GM03348 (cell line): Measurements from ENCODE around the gene ZPBP.

Source experiments
- DNase-seq: peaks from one replicate; pipeline ENCODE4 v3.0.0; 2012; ENCODE audit warnings: low spot score

Gene ZPBP, protein sequence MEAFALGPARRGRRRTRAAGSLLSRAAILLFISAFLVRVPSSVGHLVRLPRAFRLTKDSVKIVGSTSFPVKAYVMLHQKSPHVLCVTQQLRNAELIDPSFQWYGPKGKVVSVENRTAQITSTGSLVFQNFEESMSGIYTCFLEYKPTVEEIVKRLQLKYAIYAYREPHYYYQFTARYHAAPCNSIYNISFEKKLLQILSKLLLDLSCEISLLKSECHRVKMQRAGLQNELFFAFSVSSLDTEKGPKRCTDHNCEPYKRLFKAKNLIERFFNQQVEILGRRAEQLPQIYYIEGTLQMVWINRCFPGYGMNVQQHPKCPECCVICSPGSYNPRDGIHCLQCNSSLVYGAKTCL

DNA sequence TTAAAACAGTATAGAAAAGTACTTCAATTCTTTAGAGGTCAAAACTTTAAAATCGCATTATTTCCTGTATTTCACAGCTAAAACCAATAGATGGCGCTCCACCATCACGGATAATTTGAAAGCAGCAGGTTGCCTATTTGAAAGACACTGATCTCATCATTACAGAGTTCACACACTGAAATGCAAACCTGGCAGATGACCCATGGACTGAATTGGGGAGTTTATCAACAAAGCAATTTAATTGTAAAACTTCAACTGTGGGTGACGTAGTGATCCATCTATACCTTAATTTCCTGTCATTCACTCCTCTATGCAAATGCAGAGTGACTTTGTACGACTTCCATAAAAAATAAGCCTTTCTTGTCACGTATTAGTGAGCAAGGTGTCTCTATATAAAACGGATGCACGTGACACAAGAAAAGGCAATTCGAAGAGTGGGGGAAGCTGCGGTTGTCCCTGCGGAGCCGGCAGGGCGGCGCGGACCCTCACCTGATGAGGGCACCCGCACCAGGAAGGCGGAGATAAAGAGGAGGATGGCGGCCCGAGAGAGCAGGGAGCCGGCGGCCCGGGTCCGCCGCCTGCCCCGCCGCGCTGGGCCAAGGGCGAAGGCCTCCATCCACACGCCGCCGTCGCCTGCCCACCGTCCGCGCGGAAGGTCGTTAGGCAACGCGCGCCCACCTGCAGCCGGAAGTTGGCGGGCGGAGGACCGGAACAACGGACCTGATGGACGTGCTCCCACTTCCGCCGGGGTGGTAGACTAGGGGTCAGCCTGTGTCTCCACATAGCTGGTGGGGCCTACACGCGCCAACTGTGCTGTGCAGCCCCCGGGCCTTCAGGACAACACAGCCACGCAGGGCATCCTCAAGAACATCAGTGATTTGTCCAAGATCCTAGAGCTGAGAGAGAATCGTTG is at the start of gene ZPBP:
Gene ZPBP, minus strand, starts transcription at position 668 of the 913 bp plus-strand sequence. Its CDS starts 52 bp downstream, at position 616.
- DNase-seq = peak; percentile 22

DNA sequence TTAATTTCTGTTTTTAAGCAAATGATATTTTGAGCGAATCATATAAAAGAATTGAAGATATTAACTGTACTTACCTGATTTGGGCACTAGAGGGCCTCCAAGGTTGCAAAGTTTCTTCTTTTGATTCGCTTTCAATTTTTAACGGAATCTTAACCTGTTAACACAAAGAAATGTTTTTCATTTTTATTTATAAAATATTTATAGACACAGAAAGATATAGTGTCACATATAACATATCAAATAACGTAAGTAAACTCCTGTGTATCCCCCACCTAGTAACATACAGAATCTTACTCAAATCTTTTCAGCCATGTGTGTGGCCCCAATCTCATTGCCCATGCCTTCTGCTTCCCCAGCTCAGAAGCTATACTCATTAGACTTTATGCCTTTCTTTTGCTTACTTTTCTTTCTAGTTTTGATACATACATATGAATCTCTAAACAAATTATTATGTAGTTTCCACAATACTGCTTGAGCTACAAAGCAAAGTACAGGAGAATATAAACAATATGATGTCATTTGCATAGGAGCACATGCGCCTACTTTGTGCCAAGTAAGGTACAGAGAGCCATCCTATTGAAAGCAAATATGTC is 49.5 kb upstream of the ZPBP start:
- peak; percentile 34 for DNase-seq

GRCh38 chr7:50141854-50142253 is 48.8 kb upstream of the ZPBP start:
- DNase-seq = no peak

DNA sequence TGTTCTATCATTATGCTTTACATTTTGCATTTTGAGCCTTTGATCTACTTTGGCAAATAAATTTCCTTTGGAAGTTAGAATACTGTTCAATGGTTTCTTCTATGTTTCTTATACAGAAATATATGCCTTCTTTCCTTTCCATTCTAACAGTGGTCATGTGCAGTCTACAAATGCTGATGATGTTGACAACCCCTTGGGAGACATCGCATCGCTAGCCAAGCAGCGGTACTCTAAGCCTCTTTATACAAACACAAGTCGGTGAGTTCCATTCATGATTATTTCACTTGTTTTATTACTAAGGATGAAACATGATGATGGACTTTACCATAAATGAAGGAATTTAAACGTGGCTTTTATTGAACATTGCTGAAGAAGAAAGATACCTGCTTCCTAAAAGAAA is 48.1 kb upstream of the ZPBP start:
- no peak for DNase-seq

DNA sequence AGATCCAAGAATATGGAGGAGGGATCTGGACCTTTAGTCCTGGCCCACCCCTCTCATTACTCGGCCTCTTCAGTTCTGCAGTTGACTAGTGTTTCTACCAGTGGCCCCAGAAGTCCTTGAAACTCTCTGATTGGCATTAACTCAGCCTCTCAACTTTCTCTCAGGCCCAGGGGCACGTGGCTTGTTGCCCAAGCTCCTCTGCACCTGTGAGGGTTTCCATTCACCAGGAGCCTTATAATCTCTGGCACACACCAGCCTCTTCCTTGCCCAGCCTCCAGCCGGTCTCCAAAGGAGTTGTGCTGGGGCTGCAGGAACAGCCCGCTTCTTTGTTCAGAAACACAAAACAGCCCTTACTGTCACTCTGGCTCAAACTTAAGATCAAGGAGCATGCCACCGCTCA is 47.6 kb upstream of the ZPBP start:
- no peak for DNase-seq

- DNase-seq = no peak
Measured at GRCh38 chr7:50138101-50138500, 45.1 kb upstream of the ZPBP start.

DNA sequence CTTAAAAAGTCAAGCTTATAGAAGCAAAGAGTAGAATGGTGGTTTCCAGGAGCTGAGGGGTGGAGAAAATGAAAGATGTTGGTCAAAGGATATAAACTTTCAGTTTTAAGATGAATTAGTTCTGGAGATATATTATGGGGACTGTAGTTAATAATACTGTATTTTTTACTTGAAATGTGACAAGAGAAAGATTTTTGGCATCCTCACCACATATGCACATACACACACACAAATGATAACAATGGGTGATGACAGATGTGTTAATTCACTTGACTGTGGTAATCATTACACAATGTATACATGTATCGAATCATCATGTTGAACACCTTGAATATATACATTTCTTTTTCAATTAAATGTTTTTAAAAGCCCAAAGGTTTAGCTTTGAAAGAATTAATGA is 32.7 kb upstream of the ZPBP start:
- no peak for DNase-seq

- no peak for DNase-seq
Measured at GRCh38 chr7:50121286-50121685, 28.2 kb upstream of the ZPBP start.

DNA sequence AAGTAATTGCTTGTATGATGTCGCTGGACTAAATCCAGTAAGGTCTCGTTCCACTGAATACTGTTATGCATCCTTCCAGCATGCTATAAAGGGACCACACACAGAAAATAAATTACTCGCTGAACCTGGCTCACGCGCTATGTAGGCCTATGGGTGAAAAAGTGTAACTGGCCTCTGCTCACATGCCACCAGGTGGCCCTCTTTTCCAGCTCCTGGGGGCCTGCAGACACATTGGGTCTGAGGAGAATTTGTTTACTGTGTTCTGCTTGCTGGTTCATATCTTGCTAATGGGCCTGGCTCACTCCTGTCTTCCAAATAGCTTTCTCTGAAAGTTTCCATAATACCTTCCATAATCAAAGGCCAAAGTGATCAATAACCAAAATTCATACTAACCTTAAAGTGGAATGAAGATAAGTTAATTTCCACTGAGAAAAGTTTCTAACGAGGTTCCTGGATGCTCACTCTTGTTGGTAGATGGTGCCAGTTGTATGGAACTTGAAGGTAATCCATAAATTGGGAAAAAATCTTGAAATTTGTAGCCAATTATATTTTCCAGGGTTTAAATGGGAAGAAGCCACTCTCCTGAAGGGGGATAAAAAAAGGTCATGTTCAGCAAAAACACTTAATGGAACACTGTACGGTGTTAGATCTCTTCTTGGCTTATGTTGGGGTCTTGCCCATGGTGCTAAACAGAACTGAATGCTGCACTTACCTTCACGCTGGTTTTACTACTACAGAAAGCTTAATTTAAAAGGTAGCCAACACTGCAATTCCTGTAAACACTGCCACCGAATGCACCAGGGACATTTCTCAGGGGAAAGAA is 27.0 kb upstream of the ZPBP start:
- no peak for DNase-seq

DNA sequence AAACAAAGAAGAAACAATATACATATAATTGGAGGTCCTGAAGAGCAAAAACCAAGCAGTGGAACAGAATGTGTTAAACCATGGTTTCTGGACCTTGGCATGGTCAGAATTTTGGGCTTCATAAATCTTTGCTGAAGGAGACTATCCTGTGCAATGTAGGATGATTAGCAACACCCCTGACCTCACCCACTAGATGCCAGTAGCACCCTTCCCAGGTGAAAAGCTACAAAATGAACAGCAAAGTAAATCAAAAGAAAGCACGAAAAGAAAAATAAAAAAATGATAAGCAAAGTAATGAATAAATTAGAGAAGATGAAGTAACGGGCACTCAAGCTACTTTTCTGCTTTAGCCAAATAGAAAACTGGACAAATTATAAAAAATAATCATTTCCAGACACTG is 19.2 kb upstream of the ZPBP start:
- no peak for DNase-seq

DNA sequence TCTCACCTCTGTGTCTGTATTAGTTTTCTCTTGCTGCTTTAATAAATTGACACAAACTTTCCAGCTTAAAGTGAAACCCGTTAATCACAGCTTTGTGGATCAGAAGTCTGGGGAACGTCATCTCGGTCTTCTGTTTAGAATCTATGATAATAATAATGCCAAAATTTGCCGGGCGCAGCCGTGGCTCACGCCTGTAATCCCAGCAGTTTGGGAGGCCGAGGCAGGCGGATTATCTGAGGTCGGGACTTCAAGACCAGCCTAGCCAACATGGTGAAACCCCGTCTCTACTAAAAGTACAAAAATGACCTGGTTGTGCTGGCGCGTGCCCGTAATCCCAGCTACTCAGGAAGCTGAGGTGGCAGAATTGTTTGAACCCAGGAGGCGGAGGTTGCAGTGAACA is 8.8 kb upstream of the ZPBP start:
- no peak for DNase-seq

DNA sequence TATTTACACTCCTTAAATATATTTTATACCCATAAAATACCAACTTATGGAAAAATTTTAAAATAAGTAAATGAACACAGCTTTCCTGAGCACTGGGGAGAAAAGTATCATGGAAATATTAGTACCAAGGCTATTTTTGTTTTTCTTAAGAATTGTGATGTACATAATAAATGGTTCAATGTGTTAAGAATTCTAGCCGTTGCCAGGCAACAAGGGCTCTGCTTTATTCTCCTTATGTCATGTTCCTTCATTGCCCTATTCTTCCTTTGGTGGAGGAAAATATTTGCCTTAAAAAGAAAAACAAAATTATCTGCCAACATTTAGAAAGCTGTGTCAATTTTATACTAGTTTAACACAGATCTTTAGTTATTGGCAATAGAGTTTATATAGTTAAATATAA is 2.6 kb upstream of the ZPBP start:
- no peak for DNase-seq

GRCh38 chr7:50088463-50089129 is 4.5 kb downstream of the ZPBP start:
- DNase-seq = no peak

DNA sequence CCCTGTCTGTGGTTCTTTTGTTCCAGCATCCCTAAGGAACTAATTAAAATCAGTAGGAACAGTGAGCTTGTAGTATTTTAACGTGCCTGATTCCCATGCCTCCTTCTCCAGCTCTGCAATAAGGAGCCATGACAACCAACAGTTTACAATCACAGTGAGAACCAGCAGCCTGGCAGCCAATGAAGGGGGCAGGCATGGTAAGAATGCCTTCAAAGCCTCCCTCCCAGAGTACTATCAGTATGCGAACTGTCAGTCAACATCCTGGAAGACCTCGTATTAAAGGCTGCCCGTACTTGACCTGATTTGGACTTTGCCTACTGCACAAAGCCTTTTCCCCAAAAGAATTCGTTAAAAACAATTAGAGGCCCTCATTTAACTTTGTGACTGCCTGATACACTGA is 7.7 kb downstream of the ZPBP start:
- DNase-seq = no peak

GRCh38 chr7:50073093-50073492 is 20.0 kb downstream of the ZPBP start:
- no peak for DNase-seq

DNA sequence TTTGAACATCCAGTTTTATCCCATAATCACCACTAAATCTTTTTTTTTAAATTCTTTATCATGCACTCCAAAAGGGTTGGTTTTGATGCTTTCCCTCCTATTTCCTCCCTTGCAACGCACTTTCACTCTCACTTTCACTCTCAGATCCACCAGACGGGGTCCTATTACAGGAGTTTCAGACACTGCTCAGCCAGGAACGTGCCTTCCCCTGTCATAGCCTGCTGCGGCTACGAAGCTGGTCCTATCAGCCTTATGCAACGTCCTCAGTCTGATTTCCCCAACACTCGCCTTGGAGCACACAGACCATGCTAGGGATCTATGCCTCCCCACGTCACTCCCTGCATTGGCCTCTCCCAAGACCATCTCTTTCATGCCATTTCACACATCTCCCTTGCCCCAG is 23.4 kb downstream of the ZPBP start:
- DNase-seq = peak; percentile 23

DNA sequence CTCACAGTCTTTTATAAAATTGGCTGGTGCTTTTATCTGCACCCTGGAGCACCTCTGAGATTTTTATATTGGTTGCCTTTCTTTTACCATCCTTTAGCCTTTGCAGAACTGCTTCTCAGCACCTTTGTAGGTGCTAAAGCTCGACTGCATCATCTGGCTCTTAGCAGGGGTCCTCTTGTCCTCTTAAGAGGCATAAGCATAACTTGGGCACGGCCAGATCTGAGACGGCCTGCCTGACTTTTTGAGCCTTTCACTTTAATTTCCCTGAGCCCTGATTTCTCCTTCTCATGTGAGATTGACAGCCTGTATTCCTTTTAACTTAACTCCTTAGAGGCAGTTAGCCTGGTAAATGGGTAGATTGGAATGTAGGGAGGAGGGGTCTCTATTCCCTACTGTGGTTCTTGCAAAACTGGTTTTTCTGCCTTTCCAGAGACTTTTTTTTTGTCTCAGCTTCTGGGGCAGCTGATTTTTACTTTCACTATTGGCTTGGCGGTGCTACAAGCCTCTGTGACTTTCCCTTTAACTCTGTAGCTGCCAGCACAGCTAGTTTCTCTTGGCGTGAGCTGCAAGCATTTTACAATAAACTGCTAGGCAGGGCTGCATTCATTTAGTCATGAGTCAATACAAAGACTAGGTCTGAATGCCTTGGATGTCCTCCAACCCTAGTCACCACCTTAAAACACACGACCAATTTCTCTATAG is 24.0 kb downstream of the ZPBP start:
- DNase-seq = peak; percentile 27

DNA sequence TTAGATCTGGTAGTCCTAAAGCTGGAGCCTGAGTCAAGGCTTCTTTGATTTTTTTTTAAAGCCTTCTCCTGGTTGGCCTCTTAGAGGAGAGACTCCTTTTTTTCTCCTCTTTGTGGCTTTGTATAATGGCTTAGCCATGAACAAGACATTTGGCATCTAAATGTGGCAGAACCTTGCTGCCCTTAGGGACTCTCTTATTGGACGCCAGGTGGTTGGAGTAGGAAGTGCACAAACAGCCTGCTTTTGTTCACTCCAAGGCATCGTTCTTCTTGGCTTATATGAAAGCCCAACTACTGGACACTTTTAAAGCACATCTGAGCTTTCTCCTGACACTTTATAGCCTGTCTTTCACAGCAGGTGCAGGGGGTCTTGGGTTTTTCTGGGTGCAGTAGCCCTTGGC is 25.0 kb downstream of the ZPBP start:
- DNase-seq = peak; percentile 13

- no peak for DNase-seq
Measured at GRCh38 chr7:50062951-50063350, 30.1 kb downstream of the ZPBP start.

- no peak for DNase-seq
Measured at GRCh38 chr7:50056131-50056530, 36.9 kb downstream of the ZPBP start.

- DNase-seq = no peak
Measured at GRCh38 chr7:50047716-50048115, 45.3 kb downstream of the ZPBP start.
